Endodermal cell (in vitro differentiated cells): ENCODE data around the gene CYP8B1. TPM values are rescaled to one million over a fixed set of nuclear protein-coding genes. Genes with fewer than 3 reads are reported as not detected.

Experiments
- DNase-seq: peaks from one replicate; pipeline ENCODE4 v3.0.0-alpha.2; 2017
- H3K27ac ChIP-seq: 2 replicates; pipeline ENCODE4 v1.5.1; 2013; ENCODE audit warnings: mild to moderate bottlenecking, low read depth, low read length, moderate library complexity
- H3K27me3 ChIP-seq: 2 replicates; pipeline ENCODE4 v1.6.1; 2013; ENCODE audit warnings: mild to moderate bottlenecking, low read length, moderate library complexity; ENCODE audit not compliant: insufficient read depth, control insufficient read depth, poor library complexity, severe bottlenecking
- H3K36me3 ChIP-seq: 2 replicates; pipeline ENCODE4 v1.7.0; 2013; ENCODE audit warnings: mild to moderate bottlenecking, low read length, moderate library complexity; ENCODE audit not compliant: control insufficient read depth, insufficient read depth
- H3K4me1 ChIP-seq: one replicate; pipeline ENCODE4 v1.7.0; 2013; ENCODE audit warnings: low read length; ENCODE audit not compliant: control insufficient read depth, insufficient read depth
- H3K4me3 ChIP-seq: 2 replicates; pipeline ENCODE4 v1.5.1; 2013; ENCODE audit warnings: mild to moderate bottlenecking, low read length, moderate library complexity
- H3K9ac ChIP-seq: 2 replicates; pipeline ENCODE4 v1.6.1; 2013; ENCODE audit warnings: mild to moderate bottlenecking, low read length, moderate library complexity; ENCODE audit not compliant: poor library complexity, severe bottlenecking; ENCODE audit errors: extremely low read depth
- H3K9me3 ChIP-seq: 2 replicates; pipeline ENCODE4 v1.6.1; 2013; ENCODE audit warnings: mild to moderate bottlenecking, low read length, moderate library complexity; ENCODE audit not compliant: control insufficient read depth
- H3K27ac Mint-ChIP-seq: 2 replicates; pipeline ENCODE4 v1.8.0; 2020; ENCODE audit warnings: mixed read lengths
- H3K27me3 Mint-ChIP-seq: 2 replicates; pipeline ENCODE4 v1.8.0; 2021; ENCODE audit warnings: mild to moderate bottlenecking, mixed read lengths; ENCODE audit not compliant: insufficient read depth
- H3K36me3 Mint-ChIP-seq: 2 replicates; pipeline ENCODE4 v1.8.0; 2020; ENCODE audit warnings: low read depth, mixed read lengths
- H3K4me1 Mint-ChIP-seq: 2 replicates; pipeline ENCODE4 v1.8.0; 2020; ENCODE audit warnings: mixed read lengths
- H3K4me3 Mint-ChIP-seq: 2 replicates; pipeline ENCODE4 v1.8.0; 2020; ENCODE audit warnings: mild to moderate bottlenecking, moderate library complexity, mixed read lengths
- H3K9me3 Mint-ChIP-seq: 2 replicates; pipeline ENCODE4 v1.8.0; 2020; ENCODE audit warnings: mild to moderate bottlenecking, mixed read lengths
- WGBS, 2 experiments: methylation state at CpG; one replicate each; pipeline versions ENCODE4 v1.1.5 to v1.1.7; 2013; ENCODE audit warnings: missing lambda C conversion rate in 2 of 2, mixed read lengths in 1 of 2; ENCODE audit not compliant: insufficient coverage in 1 of 2, insufficient read length in 1 of 2; 5-methylcytosine and 5-hydroxymethylcytosine counted together
- total RNA-seq, 2 donors: library from RNA; stranded (reverse); fragmentation: NEBNext Ultra II Directional in 1 of 2; extraction: Animal tissue kit (Norgen Biotek cat#: 25700) in 1 of 2; gene quantifications; 2 replicates in 1 of 2; 3 replicates in 1 of 2; pipeline ENCODE4 v1.2.1, GENCODE V29; 2021
- TF ChIP-seq, protein P1 (sequence below): fragments of 200-600 bp; sonication (generic); conservative IDR thresholded peaks from 2 replicates; pipeline ENCODE4 v1.5.0; 2021; ENCODE audit warnings: antibody characterized with exemption, mild to moderate bottlenecking

CYP8B1 gene
- total RNA-seq, 2 donors from 2014 or later = not detected

GRCh38 chr3:42876940-42877720 is 1.5 kb upstream of the CYP8B1 start:
- H3K36me3 Mint-ChIP-seq = no peaks in the 10 kb centered on the region
- Histone ChIP-seq H3K27ac (no peak overlapping the region), H3K4me3 (no peak overlapping the region), H3K36me3 (no peaks in the 10 kb centered on the region), H3K27me3 (no peaks in the 10 kb centered on the region), H3K9ac (no peak overlapping the region), H3K9me3 (no peaks in the 10 kb centered on the region), H3K4me1 (no peaks in the 10 kb centered on the region)
- H3K27ac Mint-ChIP-seq = no peak overlapping the region
- H3K27me3 Mint-ChIP-seq = peaks cover 14% of the 10 kb centered on the region
- WGBS, 2 experiments = 75 to 85% methylated on average over 6 to 7 of the region's 7 CpGs
- H3K4me3 Mint-ChIP-seq = no peak overlapping the region
- peaks cover 24% of the 10 kb centered on the region for H3K4me1 Mint-ChIP-seq
- TF ChIP-seq, protein P1, sequence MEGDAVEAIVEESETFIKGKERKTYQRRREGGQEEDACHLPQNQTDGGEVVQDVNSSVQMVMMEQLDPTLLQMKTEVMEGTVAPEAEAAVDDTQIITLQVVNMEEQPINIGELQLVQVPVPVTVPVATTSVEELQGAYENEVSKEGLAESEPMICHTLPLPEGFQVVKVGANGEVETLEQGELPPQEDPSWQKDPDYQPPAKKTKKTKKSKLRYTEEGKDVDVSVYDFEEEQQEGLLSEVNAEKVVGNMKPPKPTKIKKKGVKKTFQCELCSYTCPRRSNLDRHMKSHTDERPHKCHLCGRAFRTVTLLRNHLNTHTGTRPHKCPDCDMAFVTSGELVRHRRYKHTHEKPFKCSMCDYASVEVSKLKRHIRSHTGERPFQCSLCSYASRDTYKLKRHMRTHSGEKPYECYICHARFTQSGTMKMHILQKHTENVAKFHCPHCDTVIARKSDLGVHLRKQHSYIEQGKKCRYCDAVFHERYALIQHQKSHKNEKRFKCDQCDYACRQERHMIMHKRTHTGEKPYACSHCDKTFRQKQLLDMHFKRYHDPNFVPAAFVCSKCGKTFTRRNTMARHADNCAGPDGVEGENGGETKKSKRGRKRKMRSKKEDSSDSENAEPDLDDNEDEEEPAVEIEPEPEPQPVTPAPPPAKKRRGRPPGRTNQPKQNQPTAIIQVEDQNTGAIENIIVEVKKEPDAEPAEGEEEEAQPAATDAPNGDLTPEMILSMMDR = no peak
- no peaks in the 10 kb centered on the region for H3K9me3 Mint-ChIP-seq
- peak; percentile 67 for DNase-seq

GRCh38 chr3:42876401-42876800 is 722 bp upstream of the CYP8B1 start:
- TF ChIP-seq, protein P1 = no peak
- H3K27ac ChIP-seq = no peak overlapping the region
- no peaks in the 10 kb centered on the region for H3K27me3 ChIP-seq
- no peaks in the 10 kb centered on the region for H3K36me3 Mint-ChIP-seq
- no peaks in the 10 kb centered on the region for H3K9me3 Mint-ChIP-seq
- peak; percentile 37 for DNase-seq
- no peaks in the 10 kb centered on the region for H3K36me3 ChIP-seq
- H3K4me1 Mint-ChIP-seq = peaks cover 24% of the 10 kb centered on the region
- H3K9ac ChIP-seq = no peak overlapping the region
- 81 to 100% methylated on average over 1 of the region's 1 CpG for WGBS, 2 experiments
- H3K4me1 ChIP-seq = no peaks in the 10 kb centered on the region
- H3K4me3 ChIP-seq = no peak overlapping the region
- H3K9me3 ChIP-seq = no peaks in the 10 kb centered on the region
- H3K4me3 Mint-ChIP-seq = no peak overlapping the region
- H3K27ac Mint-ChIP-seq = no peak overlapping the region
- peaks cover 14% of the 10 kb centered on the region for H3K27me3 Mint-ChIP-seq

- H3K9me3 Mint-ChIP-seq = no peaks in the 10 kb centered on the region
- H3K4me3 Mint-ChIP-seq = no peak overlapping the region
- Histone ChIP-seq H3K9ac (no peak overlapping the region), H3K36me3 (no peaks in the 10 kb centered on the region), H3K9me3 (no peaks in the 10 kb centered on the region), H3K27ac (no peak overlapping the region), H3K4me1 (no peaks in the 10 kb centered on the region), H3K4me3 (no peak overlapping the region), H3K27me3 (no peaks in the 10 kb centered on the region)
- peak; percentile 28 for DNase-seq
- H3K27me3 Mint-ChIP-seq = peaks cover 14% of the 10 kb centered on the region
- TF ChIP-seq, protein P1 = no peak
- no peak overlapping the region for H3K27ac Mint-ChIP-seq
- H3K36me3 Mint-ChIP-seq = no peaks in the 10 kb centered on the region
- 88 to 94% methylated on average over 5 to 10 of the region's 10 CpGs for WGBS, 2 experiments
- H3K4me1 Mint-ChIP-seq = peaks cover 18% of the 10 kb centered on the region
These were observed 930 bp downstream of the CYP8B1 start for GRCh38 chr3:42874749-42875148.
